Endothelial cell of umbilical vein (primary cell): ENCODE measurements around the gene SPPL2C. TPM values are rescaled to one million over a fixed set of nuclear protein-coding genes. Genes with fewer than 3 reads are reported as not detected.

Experiments
- BruUV-seq: library from RNA; stranded (reverse); fragments of 400-500 nt; replicated peaks from 2 replicates; lab custom pipeline; 2021; lab: Mats Ljungman, UMichigan
- CTCF ChIA-PET: fragments of 300-600, 350-600 bp; sonication (Branson Sonifier 250); formaldehyde crosslinking; loops from one replicate; lab custom pipeline; 2021; ENCODE audit warnings: antibody characterized with exemption, inconsistent platforms; lab: Charles Lee
- POLR2A ChIA-PET: fragments of 300-600, 350-600 bp; sonication (Branson Sonifier 250); formaldehyde crosslinking; loops from one replicate; lab custom pipeline; 2021; ENCODE audit warnings: antibody characterized with exemption, inconsistent platforms; lab: Charles Lee
- DNase-seq: peaks from one replicate; pipeline ENCODE4 v3.0.0-alpha.2; 2011; ENCODE audit warnings: low read depth, low spot score
- FAIRE-seq: peaks from 2 replicates; lab custom pipeline; 2011; peaks lifted over from hg19 to GRCh38; lab: Jason Lieb, UNC
- H2AFZ ChIP-seq: 2 replicates; pipeline ENCODE4 v1.6.0; 2012; ENCODE audit warnings: low read depth, low read length, control low read depth, inconsistent platforms
- H3K27ac ChIP-seq: 2 replicates; pipeline ENCODE4 v1.5.1; 2011; ENCODE audit warnings: low read depth, mild to moderate bottlenecking, control low read depth, low read length, moderate library complexity; ENCODE audit not compliant: insufficient read depth
- H3K27me3 ChIP-seq, 2 experiments: 2 replicates each; pipeline versions ENCODE4 v1.6.0 to v1.6.1; 2011; ENCODE audit warnings: low read length in 2 of 2, mixed read lengths in 1 of 2; ENCODE audit not compliant: control insufficient read depth in 2 of 2, insufficient read depth in 2 of 2
- H3K36me3 ChIP-seq, 2 experiments: 2 replicates in 1 of 2; 3 replicates in 1 of 2; pipeline ENCODE4 v1.5.1; 2011; ENCODE audit warnings: low read length in 2 of 2, mild to moderate bottlenecking in 1 of 2, moderate library complexity in 1 of 2; ENCODE audit not compliant: control insufficient read depth in 2 of 2, insufficient read depth in 2 of 2; ENCODE audit errors: extremely low read depth in 1 of 2
- H3K4me1 ChIP-seq: 3 replicates; pipeline ENCODE4 v1.5.1; 2011; ENCODE audit warnings: mild to moderate bottlenecking, low read length; ENCODE audit not compliant: control insufficient read depth, insufficient read depth; ENCODE audit errors: extremely low read depth
- H3K4me2 ChIP-seq: 2 replicates; pipeline ENCODE4 v1.6.1; 2011; ENCODE audit warnings: low read length, control low read depth, mixed read lengths; ENCODE audit not compliant: insufficient read depth
- H3K4me3 ChIP-seq, 3 experiments: fragments of 200-600 bp in 1 of 3; sonication (generic), shearing (Covaris generic) in 1 of 3; replicated peaks in 1 of 3; 2 replicates each; pipeline ENCODE4 v1.5.1; 2011 to 2016; ENCODE audit warnings: control low read depth in 3 of 3, low read length in 3 of 3, mild to moderate bottlenecking in 2 of 3, inconsistent platforms in 1 of 3, low read depth in 1 of 3, moderate library complexity in 1 of 3; ENCODE audit not compliant: insufficient read depth in 1 of 3
- H3K79me2 ChIP-seq: 2 replicates; pipeline ENCODE4 v1.6.0; 2012; ENCODE audit warnings: low read length, inconsistent platforms; ENCODE audit not compliant: control insufficient read depth, insufficient read depth
- H3K9ac ChIP-seq: replicated peaks from 2 replicates; pipeline ENCODE3; 2011; ENCODE audit warnings: low read length, control low read depth; ENCODE audit not compliant: insufficient read depth; ENCODE audit errors: extremely low read depth
- H3K9me1 ChIP-seq: replicated peaks from 3 replicates; pipeline ENCODE4 v1.6.0; 2011; ENCODE audit warnings: mild to moderate bottlenecking, low read length; ENCODE audit not compliant: control insufficient read depth, insufficient read depth; ENCODE audit errors: extremely low read depth
- H3K9me3 ChIP-seq: replicated peaks from 2 replicates; pipeline ENCODE4 v1.5.1; 2012; ENCODE audit warnings: low read length, inconsistent platforms; ENCODE audit not compliant: control insufficient read depth, insufficient read depth
- H4K20me1 ChIP-seq: replicated peaks from 2 replicates; pipeline ENCODE3; 2011; ENCODE audit warnings: mild to moderate bottlenecking, low read length; ENCODE audit not compliant: control insufficient read depth, insufficient read depth; ENCODE audit errors: extremely low read depth
- CTCF ChIP-seq, 2 donors: IDR thresholded peaks; 1 replicate in 1 of 2; 2 replicates in 1 of 2; pipeline ENCODE4 v1.5.1; 2011; ENCODE audit warnings: low read length in 2 of 2, mild to moderate bottlenecking in 2 of 2, moderate library complexity in 2 of 2, control low read depth in 1 of 2, inconsistent platforms in 1 of 2, low read depth in 1 of 2; ENCODE audit not compliant: insufficient read depth in 1 of 2; ENCODE audit errors: extremely low read depth in 1 of 2
- EZH2 ChIP-seq: IDR thresholded peaks from 2 replicates; pipeline ENCODE4 v1.6.1; 2012; ENCODE audit warnings: borderline replicate concordance, low read depth, mild to moderate bottlenecking, moderate library complexity, low read length, inconsistent platforms; ENCODE audit not compliant: severe bottlenecking
- FOS ChIP-seq: IDR thresholded peaks from 2 replicates; pipeline ENCODE4 v1.6.1; 2011; ENCODE audit warnings: mild to moderate bottlenecking, low read length, moderate library complexity, borderline replicate concordance; ENCODE audit not compliant: insufficient read depth
- GATA2 ChIP-seq: IDR thresholded peaks from 2 replicates; pipeline ENCODE4 v1.7.0; 2011; ENCODE audit warnings: low read depth, mild to moderate bottlenecking, moderate library complexity, mixed read lengths, low read length; ENCODE audit not compliant: insufficient read length, insufficient read depth
- JUN ChIP-seq: IDR thresholded peaks from 2 replicates; pipeline ENCODE4 v1.6.1; 2011; ENCODE audit warnings: borderline replicate concordance, low read depth; ENCODE audit not compliant: insufficient read length, insufficient read depth
- MYC ChIP-seq: IDR thresholded peaks from one replicate; pipeline ENCODE4 v1.6.1; 2011; ENCODE audit warnings: mild to moderate bottlenecking, low read depth, low read length
- POLR2A ChIP-seq: IDR thresholded peaks from 2 replicates; pipeline ENCODE4 v1.6.1; 2012; ENCODE audit warnings: low read depth, mild to moderate bottlenecking, control low read depth, low read length
- POLR2AphosphoS5 ChIP-seq: IDR thresholded peaks from 2 replicates; pipeline ENCODE4 v1.6.1; 2012; ENCODE audit warnings: low read depth, mild to moderate bottlenecking, control low read depth, low read length, moderate library complexity; ENCODE audit not compliant: insufficient read depth
- dilution Hi-C: fragments of 300-500 bp; cut with MboI; formaldehyde crosslinking; loops from one replicate; pipeline ENCODE4 v1.15.0; 2019; ENCODE audit warnings: low sequenced_read_pairs; ENCODE audit not compliant: extremely low pct_ligation_motif_present
- intact Hi-C: fragments of 100-400 bp; cut with micrococcal nuclease; formaldehyde crosslinking; loops from one replicate; pipeline ENCODE4 v1.10.0; 2022
- polyA plus RNA-seq, 4 experiments: library from polyadenylated mRNA; depleted of rRNA in 3 of 4; stranded (reverse) in 3 of 4; unstranded in 1 of 4; fragments of >200 nt; gene quantifications; 2 replicates each; pipeline versions ENCODE4 v1.2.1 to v1.2.3, GENCODE V29; 2011 to 2012; ENCODE audit warnings: missing spikeins in 1 of 4
- total RNA-seq: library from RNA; stranded (reverse); gene quantifications from 2 replicates; pipeline ENCODE4 v1.2.3, GENCODE V29; 2021
- TF ChIP-seq, protein P1 (sequence below): IDR thresholded peaks from 2 replicates; pipeline ENCODE4 v1.6.1; 2011; ENCODE audit not compliant: insufficient read depth, insufficient read length

Gene SPPL2C
- total and polyA plus RNA-seq, 2 donors (not counting 3 experiments of a cell fraction or from before 2014, with no cell fraction given) = not detected

DNA sequence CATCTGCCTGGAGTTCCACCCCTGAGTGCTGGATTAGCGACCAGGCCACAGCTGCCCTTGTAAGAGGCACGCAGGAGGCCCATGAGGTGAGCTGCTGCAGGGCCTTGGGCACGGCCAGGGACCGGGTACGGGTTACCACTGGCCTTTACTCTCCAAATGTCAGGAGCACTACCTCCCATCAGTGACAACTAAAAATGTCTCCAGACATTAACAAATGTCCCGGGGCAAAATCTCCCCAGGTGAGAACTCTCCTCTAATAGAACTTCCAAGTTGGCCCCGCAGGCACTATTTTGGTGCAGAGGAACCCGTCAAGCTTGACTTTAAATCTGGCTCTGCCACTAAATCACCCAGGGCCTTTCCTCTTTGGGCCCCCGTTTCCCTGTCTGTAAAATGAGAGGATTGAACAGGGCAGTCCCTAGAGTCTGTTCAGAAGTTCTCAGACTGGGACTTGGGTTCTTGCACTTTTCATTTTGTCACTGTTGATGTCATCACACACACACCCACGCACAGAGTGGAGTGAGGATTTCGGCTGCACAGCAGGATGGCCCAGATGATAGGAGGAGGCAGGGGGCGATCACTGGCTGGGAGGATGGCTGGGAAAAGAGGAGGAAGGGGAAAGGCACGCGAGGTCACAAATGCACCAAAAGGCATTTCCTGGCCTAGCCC lies 25.1 kb downstream of the SPPL2C start:
- no peak for FAIRE-seq
- H3K4me1 ChIP-seq = no peaks in the 10 kb centered on the region
- H3K27me3 ChIP-seq = peaks cover 4 to 5% of the 10 kb centered on the region in 2 experiments
- no peaks in the 10 kb centered on the region for H3K79me2 ChIP-seq
- dilution Hi-C loops (no loop called here), intact Hi-C loops (no loop called here)
- no peak overlapping the region for H3K27ac ChIP-seq
- no peaks in the 10 kb centered on the region for H4K20me1 ChIP-seq
- H3K4me2 ChIP-seq = no peak overlapping the region
- no peaks in the 10 kb centered on the region for H3K9me1 ChIP-seq
- no peak for DNase-seq
- POLR2A ChIA-PET = no interaction called here
- no peak overlapping the region for H2AFZ ChIP-seq
- H3K9ac ChIP-seq = no peak overlapping the region
- H3K9me3 ChIP-seq = no peaks in the 10 kb centered on the region
- H3K36me3 ChIP-seq = no peaks in the 10 kb centered on the region
- CTCF ChIA-PET = interaction anchor here (0.5 to 1.5 kb wide), 2 partner anchors 18 to 717 kb away, joined by 3 read pairs; no protein-coding TSS in a partner anchor
- no TSS peak for BruUV-seq
- H3K4me3 ChIP-seq = no peak overlapping the region
- no peak for TF ChIP-seq JUN
- TF ChIP-seq MYC = no peak
- no peak for TF ChIP-seq FOS
- TF ChIP-seq GATA2 = no peak
- no peak for TF ChIP-seq EZH2
- TF ChIP-seq CTCF (IDR thresholded peaks at IDR 0.05; ENCODE audit: extremely low read depth in 1 of 2, insufficient read depth in 1 of 2, low read depth in 1 of 2, low read length in 2 of 2) = no peak
- TF ChIP-seq, protein P1, sequence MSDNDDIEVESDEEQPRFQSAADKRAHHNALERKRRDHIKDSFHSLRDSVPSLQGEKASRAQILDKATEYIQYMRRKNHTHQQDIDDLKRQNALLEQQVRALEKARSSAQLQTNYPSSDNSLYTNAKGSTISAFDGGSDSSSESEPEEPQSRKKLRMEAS = no peak
- TF ChIP-seq POLR2A = no peak
- TF ChIP-seq POLR2AphosphoS5 = no peak
